Measurements from ENCODE around the gene RELCH. TPM values are rescaled to one million over a fixed set of nuclear protein-coding genes. Genes with fewer than 3 reads are reported as not detected.

The RELCH gene
- total RNA-seq, 1 experiment from 2014 or later, result 19.5 TPM

- CTCF ChIA-PET, result no interaction called here
- H3K9me3 ChIP-seq (ENCODE audit: control insufficient read depth, insufficient read depth, low read depth, low read length), result no peaks in the 10 kb centered on the region
- no TSS peak for BruUV-seq (replicated peaks)
- POLR2A ChIA-PET, result no interaction called here
- TF ChIP-seq REST (IDR thresholded peaks at IDR 0.05; ENCODE audit: insufficient read depth in 1 of 2, low read depth in 2 of 2, low read length in 1 of 2), result no peak
- no peak for TF ChIP-seq POLR2AphosphoS5 (IDR thresholded peaks at IDR 0.05; ENCODE audit: low read depth, low read length)
- no peak for TF ChIP-seq CTCF (IDR thresholded peaks at IDR 0.05)
- no peak for TF ChIP-seq TCF7L2 (IDR thresholded peaks at IDR 0.05; ENCODE audit: low read depth, low read length)
- no peak for TF ChIP-seq SIN3A (IDR thresholded peaks at IDR 0.05; ENCODE audit: borderline replicate concordance, insufficient read depth, low read depth, low read length)
- no peaks in the 10 kb centered on the region for H3K36me3 ChIP-seq (ENCODE audit: control insufficient read depth, insufficient read depth, low read length)
- in situ Hi-C loops (cut with HindIII; ENCODE audit: low pct_unique_long_range_greater_than_20kb, low sequenced_read_pairs), result no loop called here
- intact Hi-C loops (cut with micrococcal nuclease; ENCODE audit: unreplicated experiment), result loop anchor here (10.0 kb wide), 1 partner anchor 191 kb away; the partner anchor contains the start of gene ZCCHC2
- peak overlapping the region in 1 of 2 experiments; percentile 15; a peak in 2 of 4 replicates for H3K4me3 ChIP-seq (ENCODE audit: low read depth in 2 of 2, low read length in 2 of 2)
- H3K4me1 ChIP-seq (ENCODE audit: control insufficient read depth, insufficient read depth, low read length), result peaks cover 88% of the 10 kb centered on the region
- peak overlapping the region; percentile 91 for H3K27ac ChIP-seq (ENCODE audit: low read length)
- DNase-seq (ENCODE audit: low read depth, low spot score), result peak; percentile 74
- peak; percentile 70 for ATAC-seq
- no peaks in the 10 kb centered on the region for H3K27me3 ChIP-seq (ENCODE audit: control insufficient read depth, insufficient read depth, low read length)
Measured at GRCh38 chr18:62334120-62334519, 147.1 kb downstream of the RELCH start.

GRCh38 chr18:62335494-62335893, 148.4 kb downstream of the RELCH start:
- no peak overlapping the region for H3K4me3 ChIP-seq (ENCODE audit: low read depth in 2 of 2, low read length in 2 of 2)
- in situ Hi-C loops (cut with HindIII; ENCODE audit: low pct_unique_long_range_greater_than_20kb, low sequenced_read_pairs) (no loop called here), intact Hi-C loops (cut with micrococcal nuclease; ENCODE audit: unreplicated experiment) (loop anchor here (10.0 kb wide), 1 partner anchor 189 kb away; the partner anchor contains the start of gene ZCCHC2)
- DNase-seq (ENCODE audit: low read depth, low spot score) (no peak), ATAC-seq (no peak)
- POLR2A ChIA-PET, result no interaction called here
- no peaks in the 10 kb centered on the region for H3K36me3 ChIP-seq (ENCODE audit: control insufficient read depth, insufficient read depth, low read length)
- no peaks in the 10 kb centered on the region for H3K27me3 ChIP-seq (ENCODE audit: control insufficient read depth, insufficient read depth, low read length)
- peaks cover 87% of the 10 kb centered on the region for H3K4me1 ChIP-seq (ENCODE audit: control insufficient read depth, insufficient read depth, low read length)
- TF ChIP-seq SIN3A (IDR thresholded peaks at IDR 0.05; ENCODE audit: borderline replicate concordance, insufficient read depth, low read depth, low read length), result no peak
- CTCF ChIA-PET, result no interaction called here
- no TSS peak for BruUV-seq (replicated peaks)
- peak overlapping the region; percentile 91 for H3K27ac ChIP-seq (ENCODE audit: low read length)
- H3K9me3 ChIP-seq (ENCODE audit: control insufficient read depth, insufficient read depth, low read depth, low read length), result no peaks in the 10 kb centered on the region

GRCh38 chr18:62336618-62337017, 149.6 kb downstream of the RELCH start:
- ATAC-seq (no peak), DNase-seq (ENCODE audit: low read depth, low spot score) (no peak)
- ChIA-PET POLR2A (no interaction called here), CTCF (no interaction called here)
- Histone ChIP-seq H3K27ac (ENCODE audit: low read length) (peak overlapping the region; percentile 91), H3K9me3 (ENCODE audit: control insufficient read depth, insufficient read depth, low read depth, low read length) (no peaks in the 10 kb centered on the region), H3K4me1 (ENCODE audit: control insufficient read depth, insufficient read depth, low read length) (peaks cover 89% of the 10 kb centered on the region), H3K27me3 (ENCODE audit: control insufficient read depth, insufficient read depth, low read length) (no peaks in the 10 kb centered on the region), H3K4me3 (ENCODE audit: low read depth in 2 of 2, low read length in 2 of 2) (peak overlapping the region in 1 of 2 experiments; percentile 33; a peak in 2 of 4 replicates), H3K36me3 (ENCODE audit: control insufficient read depth, insufficient read depth, low read length) (no peaks in the 10 kb centered on the region)
- in situ Hi-C loops (cut with HindIII; ENCODE audit: low pct_unique_long_range_greater_than_20kb, low sequenced_read_pairs) (no loop called here), intact Hi-C loops (cut with micrococcal nuclease; ENCODE audit: unreplicated experiment) (loop anchor here (10.0 kb wide), 1 partner anchor 188 kb away; the partner anchor contains the start of gene ZCCHC2)
- TF ChIP-seq REST (IDR thresholded peaks at IDR 0.05; ENCODE audit: insufficient read depth in 1 of 2, low read depth in 2 of 2, low read length in 1 of 2), result no peak
- TF ChIP-seq CTCF (IDR thresholded peaks at IDR 0.05), result no peak
- TF ChIP-seq TCF7L2 (IDR thresholded peaks at IDR 0.05; ENCODE audit: low read depth, low read length), result no peak
- no peak for TF ChIP-seq POLR2AphosphoS5 (IDR thresholded peaks at IDR 0.05; ENCODE audit: low read depth, low read length)
- BruUV-seq (replicated peaks), result no TSS peak

Measured in Panc1 (cell line).